Midbrain (tissue), 1 donor: ENCODE measurements around the gene PARK7.
A peak's percentile ranks its signal among the peaks of the same experiment; 100 is the strongest.

Experiments used
- DNase-seq: peaks from one replicate; lab custom pipeline; 2025; lab: John Stamatoyannopoulos, UW

Gene PARK7

DNA sequence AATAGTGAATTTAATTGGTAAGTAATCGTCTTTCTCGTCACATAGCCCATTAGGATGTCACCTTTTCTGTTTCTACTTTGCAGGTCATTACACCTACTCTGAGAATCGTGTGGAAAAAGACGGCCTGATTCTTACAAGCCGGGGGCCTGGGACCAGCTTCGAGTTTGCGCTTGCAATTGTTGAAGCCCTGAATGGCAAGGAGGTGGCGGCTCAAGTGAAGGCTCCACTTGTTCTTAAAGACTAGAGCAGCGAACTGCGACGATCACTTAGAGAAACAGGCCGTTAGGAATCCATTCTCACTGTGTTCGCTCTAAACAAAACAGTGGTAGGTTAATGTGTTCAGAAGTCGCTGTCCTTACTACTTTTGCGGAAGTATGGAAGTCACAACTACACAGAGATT is 23.3 kb downstream of the PARK7 start:
- no peak for DNase-seq

DNA sequence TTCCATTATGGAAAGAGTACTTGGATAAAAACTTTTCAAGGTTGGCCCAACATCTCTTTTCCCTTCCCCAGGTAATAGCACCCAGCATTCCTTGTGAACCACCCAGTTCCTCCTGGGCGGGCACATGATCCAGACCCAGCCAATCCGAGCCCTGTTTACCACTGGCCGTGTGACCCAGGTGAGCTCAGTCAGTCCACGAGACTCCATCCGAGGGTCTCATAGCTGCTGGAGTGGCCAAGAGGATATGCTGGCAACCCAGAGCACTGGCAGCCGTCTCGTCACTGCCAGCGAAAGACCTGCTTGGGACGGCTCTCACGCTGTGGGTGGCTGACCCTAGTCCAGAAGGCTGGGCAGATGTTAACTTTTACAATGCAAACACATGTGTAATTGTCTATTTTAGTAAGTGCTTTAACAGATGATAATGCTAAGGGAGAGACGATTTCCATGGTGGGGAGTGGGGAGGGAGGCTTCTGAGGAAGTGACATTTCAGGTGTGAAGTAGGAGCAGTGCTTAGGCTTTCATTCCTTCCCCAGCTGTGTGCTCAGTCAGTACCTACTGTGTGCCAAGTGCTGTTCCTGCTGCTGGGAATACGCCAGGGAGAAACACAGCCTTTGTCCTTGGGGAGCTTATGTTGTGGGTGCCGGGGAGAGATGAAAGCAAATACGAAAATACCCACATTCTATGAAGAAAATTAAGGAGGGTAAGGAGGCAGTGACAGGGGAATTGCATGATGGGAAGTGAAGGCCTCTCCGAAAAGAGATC is 24.5 kb downstream of the PARK7 start:
- DNase-seq = no peak

DNA sequence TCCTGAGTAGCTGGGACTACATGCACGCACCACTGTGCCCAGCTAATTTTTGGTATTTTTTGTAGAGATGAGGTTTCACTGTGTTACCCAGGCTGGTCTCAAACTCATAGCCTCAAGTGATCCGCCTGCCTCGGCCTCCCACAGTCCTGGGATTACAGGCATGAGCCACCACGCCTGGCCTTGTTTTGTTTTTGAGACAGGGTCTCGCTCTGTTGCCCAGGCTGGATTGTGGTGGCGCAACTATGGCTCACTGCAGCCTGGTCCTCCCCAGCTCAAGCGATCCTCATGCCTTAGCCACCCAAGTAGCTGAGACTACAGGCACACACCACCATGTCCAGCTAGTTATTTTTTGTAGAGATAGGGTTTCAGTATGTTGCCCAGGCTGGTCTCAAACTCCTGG is 26.0 kb downstream of the PARK7 start:
- DNase-seq = no peak

DNA sequence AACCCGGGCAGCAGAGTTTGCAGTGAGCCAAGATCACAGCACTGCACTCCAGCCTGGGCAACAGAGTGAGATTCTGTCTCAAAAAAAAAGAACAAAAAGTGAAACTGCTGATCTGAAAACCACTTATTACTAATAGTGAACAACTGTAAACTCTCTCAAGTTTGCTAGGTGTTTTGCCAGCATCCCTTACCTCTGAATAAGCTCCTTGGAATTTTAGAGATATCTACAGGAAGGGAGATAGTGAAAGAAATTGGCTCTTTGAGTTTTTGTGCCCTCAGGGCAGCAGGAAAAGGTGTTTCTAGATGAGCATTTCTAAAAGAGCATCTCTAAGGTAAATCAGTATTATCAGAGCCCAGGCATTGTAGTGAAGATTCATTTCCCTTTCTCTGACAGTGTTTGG is 27.1 kb downstream of the PARK7 start:
- no peak for DNase-seq

DNA sequence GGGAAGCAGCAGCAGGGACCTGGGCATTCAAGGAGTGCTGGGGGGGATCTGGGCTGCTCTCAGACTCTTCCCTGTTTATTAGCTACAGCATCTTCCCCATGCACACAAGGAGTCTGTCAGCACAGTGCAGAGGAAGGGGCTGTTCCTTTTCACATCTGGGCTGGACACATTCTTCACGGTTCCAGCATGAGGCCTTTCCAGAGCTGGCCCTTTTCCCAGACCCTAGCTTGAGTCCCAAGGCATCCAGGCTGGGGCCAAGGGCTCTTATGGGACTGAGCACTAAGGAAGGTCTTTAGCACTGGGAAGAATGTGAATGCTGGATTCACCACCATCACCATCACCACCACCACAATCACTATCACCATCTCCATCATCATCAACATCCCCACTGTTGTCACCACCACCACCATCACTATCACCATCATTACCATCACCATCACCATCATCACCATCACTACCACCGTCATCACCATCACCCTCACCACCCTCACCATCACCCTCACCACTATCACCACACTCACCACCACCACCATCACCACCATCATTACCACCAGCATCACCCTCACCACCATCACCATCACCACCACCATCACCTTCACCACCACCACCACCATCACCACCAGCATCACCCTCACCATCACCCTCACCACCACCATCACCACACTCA is 28.4 kb downstream of the PARK7 start:
- DNase-seq = no peak

DNA sequence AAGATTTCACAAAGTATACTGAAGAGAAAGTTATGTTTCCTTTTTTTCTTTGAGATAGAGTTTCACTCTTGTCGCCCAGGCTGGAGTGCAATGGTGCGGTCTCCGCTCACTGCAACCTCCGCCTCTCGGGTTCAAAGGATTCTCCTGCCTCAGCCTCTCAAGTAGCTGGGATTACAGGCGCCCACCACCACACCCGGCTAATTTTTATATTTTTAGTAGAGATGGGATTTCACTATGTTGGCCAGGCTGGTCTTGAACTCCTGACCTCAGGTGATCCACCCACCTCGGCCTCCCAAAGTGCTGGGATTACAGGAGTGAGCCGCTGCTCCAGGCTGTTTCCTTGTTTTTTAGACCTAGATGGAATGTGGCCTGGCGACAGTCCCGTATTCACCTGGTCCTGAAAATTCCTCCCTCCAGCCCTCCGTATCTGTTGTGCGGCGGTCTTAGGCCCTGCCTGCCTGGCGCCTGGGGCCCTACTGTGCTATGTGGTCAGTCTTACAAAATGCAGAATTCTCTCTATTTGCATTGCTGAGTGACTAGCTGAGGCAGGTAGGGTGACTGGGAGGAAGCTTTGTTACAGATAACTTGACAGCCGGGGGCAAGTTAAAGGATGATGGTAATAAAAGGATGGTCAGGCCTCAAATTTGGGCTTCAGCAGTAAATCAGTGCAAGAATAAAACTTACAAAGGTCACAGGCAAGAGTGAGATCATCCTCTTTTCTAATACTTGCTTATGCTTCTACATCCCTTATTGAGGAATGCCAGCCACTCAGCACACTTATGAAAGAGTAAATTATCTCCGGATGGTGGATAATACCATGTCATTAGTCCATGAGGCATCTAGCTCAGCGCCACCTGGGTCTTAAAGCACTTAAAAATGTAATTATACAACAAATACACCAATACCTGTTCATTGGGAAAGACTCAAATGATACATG is 30.3 kb downstream of the PARK7 start:
- DNase-seq = no peak

DNA sequence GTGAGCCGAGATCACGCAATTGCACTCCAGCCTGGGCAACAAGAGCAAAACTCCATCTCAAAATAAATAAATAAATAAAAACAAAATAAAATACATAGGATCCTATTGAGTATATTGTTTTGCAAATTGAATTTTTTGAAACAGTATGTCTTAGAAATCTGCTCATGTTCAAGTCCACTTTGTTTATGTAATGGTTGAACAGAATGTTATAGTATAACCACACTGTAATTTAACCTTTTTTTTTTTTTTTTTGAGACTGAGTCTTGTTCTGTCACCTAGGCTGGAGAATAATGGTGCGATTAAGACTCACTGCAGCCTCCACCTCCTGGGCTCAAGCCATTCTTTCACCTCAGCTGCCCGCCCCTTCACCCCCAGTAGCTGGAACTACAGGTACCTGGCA is 31.4 kb downstream of the PARK7 start:
- DNase-seq = no peak

DNA sequence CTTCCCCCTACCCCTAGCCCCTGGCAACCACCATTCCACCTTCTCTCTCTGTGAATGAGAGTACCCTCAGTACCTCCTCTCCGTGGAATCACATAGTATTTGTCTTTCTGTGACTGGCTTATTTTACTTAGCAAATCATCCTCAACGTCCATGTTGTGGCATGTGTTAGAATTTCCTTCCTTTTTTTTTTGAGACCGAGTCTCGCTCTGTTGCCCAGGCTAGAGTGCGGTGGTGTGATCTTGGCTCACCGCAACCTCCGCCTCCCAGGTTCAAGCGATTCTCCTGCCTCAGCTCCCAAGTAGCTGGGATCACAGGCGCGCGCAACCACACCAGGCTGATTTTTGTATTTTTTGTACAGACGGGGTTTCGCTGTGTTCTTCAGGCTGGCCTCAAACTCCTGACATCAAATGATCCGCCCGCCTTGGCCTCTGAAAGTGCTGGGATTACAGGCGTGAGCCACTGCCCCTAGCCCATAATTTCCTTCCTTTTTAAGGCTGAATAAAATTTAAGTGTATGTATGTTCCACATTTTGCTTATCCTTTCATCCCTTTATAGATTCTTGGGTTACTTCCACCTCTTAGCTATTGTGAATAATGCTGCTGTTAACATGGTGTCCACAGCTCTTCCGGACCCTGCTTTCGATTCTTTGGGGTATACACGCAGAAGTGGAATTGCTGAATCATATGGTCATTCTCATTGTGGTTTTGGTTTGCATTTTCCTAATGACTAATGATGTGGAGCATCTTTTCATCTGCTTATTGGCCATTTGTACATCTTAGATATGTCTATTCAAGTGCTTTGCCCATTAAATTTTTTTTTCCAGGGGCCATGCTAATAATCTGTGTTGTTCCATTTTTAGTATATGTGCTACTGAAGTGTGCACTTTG is 32.3 kb downstream of the PARK7 start:
- no peak for DNase-seq

DNA sequence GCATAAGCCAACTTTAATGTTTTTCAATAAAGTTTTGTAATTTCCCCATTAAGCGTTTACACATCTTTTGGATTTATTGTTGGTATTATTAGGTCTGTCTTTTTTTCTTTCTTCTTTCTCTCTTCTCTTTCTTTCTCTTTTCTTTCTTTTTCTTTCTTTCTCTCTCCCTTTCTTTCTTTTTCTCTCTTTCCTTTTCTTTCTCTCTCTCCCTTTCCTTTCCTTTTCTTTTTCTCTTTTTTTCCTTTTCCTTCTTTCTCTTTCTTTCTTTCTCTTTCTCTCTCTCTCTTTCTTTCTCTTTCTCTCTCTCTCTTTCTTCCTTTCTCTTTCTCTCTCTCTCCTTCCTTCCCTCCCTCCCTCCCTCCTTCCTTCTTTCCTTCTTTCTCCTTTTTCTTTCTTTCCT is 33.3 kb downstream of the PARK7 start:
- no peak for DNase-seq

DNA sequence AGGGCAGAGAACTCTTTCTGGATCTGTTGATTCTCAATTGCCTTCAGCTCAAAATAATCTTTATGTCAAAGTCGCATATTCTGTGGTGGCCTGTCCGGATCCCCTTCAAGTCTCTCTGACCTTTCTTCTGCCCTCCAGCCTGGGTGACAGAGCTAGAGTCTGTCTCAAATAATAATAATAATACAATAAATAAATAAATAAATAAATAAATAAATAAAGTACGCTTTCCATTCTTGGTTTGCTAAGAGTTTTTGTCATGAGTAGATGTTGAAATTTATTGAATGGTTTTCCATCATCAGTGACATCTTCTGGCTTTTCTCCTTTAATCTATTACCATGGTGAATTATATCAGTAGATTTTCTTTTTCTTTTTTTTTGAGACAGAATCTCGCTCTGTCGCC is 33.9 kb downstream of the PARK7 start:
- DNase-seq = no peak

DNA sequence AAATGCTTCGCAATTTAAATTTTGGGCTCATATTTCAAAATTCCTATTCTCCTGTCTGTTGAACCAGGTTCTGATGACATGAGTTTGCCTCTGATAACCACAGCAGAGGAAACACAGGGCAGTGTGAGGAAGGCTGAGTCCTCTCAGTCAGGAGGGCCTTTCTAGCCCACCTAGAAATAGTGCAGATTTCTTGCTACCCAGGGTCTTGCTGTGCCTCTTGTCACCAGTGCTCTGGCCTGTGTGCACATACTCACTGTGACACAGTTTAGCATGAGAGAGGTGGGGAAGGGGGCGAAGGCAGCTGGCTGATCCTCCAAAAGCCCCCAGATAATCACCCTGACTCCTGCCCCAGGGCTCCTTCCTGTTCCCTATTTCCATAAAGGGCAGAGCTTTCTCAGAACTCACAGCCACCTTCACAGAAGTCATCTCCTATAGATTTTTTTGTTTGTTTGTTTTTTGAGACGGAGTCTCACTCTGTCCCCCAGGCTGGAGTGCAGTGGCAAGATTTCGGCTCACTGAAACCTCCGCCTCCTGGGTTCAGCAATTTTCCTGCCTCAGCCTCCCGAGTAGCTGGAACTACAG is 40.9 kb downstream of the PARK7 start:
- no peak for DNase-seq

DNA sequence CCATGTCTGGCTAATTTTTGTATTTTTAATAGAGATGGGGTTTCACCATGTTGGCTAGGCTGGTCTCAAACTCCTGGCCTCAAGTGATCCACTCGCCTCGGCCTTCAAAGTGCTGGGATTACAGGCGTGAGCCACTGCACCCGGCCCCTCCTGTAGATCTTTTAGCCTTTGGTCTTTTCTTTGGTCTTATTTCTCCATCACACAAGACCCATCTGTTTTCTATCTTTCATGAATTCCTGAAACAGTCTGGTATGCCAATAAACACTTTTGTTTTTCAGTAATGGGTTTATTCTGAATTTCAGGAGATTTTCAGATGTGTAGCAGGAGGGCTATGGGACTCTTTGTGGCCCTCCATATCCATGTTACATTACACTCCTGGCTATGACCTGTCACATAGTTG is 41.4 kb downstream of the PARK7 start:
- no peak for DNase-seq

DNA sequence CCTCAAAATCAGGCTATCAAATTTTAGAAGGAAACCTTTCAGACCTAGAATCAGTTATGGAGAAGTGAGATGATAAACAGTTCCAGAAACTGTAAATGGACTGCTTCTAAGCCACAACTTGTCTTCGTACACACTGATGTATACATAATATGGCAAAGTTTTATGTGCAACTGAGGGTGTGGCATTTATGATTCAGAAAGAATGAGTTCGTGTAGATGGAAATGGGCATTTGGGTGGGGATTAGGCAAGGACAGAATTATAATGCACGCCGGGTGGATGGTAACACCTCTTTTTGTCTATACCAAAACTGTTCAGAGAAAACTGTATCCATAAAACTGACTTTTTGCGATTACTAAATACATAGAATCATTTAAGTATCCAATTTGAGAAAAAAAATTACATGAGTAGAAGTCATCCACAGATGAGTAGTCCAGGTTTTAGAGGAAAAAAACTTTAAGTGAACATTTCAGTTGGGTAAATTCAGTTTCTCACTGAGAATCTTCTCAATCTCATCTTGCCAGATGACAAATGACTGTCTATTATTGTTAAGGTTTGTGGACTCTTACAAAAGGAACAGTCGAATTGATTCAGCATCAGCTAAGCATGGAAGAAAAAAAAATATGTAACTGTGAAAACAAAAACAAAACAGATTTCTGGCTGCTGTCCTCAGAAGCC is 42.1 kb downstream of the PARK7 start:
- no peak for DNase-seq

DNA sequence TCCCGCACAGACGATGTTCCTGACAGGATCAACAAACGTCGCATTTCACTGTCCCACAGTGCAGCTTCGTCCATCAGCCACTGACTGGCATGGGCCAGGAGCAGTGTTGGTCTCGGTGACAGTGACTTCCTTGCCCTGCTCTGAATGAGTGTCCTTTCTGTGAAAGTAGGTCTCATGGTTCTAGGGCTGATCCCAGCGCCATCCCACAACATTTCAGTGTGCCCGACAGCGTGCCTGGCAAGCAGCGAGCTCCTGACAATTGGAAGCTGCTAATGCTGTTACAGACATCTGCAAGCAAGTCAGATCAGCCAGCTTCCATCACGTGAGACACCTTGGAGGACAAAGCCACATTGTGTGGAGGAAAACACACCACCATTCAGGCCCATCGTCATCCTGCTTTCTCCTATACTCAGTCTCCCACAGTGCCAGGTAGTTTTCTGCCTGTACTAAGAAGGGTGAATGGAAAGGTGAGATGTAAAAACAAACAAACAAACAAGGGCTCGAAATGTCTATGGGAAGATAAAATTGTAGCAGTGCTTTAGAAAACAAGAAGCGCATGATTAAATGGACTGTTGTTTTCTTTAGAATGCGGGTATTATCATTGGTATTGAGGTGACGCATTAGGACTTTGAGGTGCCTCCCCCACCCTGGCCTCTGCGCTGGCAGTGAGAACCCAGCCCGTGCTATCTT is 42.7 kb downstream of the PARK7 start:
- DNase-seq = peak; percentile 42

DNA sequence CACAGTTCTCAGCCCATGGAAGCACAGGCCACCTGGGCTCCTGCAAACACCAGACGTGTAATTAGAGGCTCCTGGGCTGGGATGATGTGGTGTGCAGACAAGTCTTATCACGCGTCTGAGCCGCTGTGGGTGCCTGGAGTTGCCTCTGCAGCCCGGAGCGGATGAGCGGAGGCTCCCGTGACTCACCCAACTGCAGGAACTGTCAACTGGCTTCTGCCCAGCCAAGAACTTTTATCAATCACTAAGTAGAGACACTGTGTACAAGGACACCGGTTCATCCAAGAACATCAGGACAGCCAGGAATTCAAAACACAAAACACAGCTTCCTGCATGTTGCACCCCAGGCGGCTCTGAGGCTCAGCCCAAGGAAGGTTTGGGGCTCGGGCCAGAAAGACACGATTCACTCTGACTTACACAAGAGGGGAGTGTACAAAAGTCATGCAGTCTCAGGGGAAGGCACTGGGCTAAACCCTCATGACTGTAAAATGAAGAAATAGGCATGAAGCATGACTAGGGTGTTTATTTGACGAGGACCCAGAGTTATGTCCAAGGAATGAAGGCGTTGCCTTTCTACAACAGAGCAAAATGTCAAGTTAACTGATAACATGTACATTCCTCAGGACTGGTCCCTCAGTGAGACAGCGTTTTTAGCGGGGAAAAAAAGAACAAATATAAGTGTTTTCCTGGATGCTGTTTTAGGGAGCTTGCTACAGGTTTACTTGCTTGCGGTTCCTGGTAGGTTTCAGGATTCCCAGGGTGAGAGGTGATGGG is 43.5 kb downstream of the PARK7 start:
- DNase-seq = no peak

DNA sequence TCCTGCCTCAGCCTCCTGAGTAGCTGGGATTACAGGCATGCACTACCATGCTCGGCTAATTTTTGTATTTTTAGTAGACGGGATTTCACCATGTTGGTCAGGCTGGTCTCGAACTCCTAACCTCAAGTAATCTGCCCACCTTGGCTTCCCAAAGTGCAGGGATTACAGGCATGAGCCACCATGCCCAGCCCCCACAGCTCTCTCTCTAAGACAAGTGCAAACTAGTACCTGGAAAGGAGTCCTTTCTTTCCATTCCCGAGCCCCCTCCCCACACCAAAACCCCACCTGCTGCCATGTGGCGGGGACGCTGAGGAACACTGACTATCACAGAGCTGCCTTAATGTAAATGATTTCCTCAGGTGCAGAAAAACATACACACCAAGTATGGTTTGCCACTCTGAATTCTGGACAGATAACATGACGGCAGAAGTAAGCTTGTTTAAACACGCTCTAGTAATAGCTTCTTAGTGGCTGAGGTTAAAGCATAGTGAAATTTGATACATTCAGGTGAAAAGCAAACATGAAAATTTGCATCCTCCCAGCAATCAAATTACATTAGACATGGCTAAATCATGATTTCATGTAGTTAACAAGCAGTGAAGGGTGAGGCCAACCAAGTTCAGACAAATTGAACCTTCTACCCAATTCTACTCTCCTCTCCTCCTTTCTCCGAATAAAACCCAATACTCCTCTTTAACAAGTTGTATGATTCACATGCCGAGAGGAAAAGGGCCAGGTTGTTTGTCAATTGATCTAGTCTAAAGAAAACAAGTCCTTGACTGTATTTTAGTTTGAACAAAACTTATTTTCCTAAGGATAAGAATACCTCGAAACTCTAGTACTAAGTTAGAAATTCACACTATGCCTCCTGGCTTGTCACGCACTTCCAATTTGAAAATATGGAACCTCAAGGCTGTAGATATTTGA is 44.8 kb downstream of the PARK7 start:
- no peak for DNase-seq

DNA sequence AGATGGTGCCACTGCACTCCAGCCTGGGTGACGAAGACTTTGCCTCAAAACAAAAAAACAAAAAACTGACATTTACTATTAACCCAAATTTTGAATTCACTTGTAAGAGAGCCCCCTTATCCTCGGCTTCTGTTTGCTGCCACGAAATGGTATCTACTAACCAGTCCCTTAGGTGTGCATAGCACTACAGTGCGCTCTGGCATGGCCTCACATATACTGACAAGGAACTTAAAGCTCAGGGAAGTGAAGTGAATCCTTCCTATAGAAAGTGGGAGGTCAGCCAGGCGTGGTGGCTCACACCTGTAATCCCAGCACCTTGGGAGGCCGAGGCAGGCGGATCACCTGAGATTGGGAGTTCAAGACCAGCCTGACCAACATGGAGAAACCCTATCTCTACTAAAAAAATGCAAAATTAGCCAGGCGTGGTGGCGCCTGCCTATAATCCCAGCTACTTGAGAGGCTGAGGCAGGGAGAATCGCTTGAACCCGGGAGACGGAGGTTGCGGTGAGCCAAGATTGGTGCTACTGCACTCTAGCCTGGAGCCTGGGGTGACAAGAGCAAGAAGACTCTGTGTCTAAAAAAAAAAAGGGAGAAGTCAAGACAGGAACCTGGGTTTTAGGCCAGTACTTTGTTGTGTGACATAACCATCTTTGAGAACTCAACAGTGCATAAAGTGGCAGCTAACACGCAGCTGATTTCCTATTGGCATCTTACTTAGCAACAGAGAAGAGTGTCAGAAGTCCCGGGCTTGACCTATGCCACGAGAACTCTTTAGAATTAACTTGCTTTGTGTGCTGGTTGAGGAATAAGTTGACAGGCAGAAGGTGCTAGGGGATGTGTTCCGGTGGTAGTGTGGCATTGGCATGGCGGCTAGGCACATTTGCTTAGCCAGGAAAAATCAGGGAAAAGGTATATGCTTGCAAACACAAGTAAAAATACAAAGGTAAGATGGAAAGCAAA is 47.8 kb downstream of the PARK7 start:
- no peak for DNase-seq
